GM19395 (cell line): ENCODE results near the gene C12orf60.

Experiments
- ATAC-seq: cut with Tn5 transposase; IDR thresholded peaks from one replicate; pipeline ENCODE4 v1.9.1; 2021; ENCODE audit warnings: mild to moderate bottlenecking, moderate library complexity; ENCODE audit not compliant: unreplicated experiment

The C12orf60 gene

GRCh38 chr12:14776236-14776961 lies 27.1 kb upstream of the C12orf60 start:
- no peak for ATAC-seq

DNA sequence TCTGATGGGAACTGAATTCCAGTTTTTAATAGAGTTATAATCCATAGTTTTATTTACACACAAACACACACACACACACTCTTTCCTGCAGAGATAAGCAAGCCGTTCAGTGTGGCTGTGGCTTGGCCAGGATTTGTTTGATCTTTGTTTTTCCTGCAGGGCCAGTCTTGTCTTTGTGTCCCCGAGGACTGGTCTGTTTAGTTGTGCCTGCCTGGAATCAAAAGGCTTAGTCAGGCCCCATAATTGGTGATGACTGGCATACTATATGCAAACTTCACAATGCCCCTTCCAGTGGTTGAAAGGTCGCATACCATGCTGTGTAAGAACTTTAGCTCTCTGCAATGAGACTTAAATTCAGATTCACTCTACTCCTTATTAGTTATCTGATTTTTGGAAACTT lies 26.2 kb upstream of the C12orf60 start:
- no peak for ATAC-seq

DNA sequence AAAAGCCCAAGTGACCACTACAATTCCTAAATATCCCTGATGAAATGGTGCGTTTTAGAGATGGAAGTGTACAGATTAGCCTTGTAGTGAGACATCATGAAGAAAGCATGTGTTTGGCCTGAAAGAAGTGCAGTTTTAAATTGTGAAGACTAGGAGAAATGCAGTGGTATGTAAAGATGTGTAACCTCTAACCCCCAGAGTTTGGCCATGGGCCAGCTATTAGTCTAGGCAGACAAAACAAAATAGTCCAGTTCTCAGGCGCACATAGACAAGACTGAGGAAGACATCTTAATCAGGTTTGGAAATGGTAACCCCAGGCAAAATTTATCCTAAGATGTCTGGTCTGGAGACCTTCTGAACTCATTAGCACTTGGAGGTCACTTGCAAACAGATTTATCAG lies 23.6 kb upstream of the C12orf60 start:
- ATAC-seq: no peak

DNA sequence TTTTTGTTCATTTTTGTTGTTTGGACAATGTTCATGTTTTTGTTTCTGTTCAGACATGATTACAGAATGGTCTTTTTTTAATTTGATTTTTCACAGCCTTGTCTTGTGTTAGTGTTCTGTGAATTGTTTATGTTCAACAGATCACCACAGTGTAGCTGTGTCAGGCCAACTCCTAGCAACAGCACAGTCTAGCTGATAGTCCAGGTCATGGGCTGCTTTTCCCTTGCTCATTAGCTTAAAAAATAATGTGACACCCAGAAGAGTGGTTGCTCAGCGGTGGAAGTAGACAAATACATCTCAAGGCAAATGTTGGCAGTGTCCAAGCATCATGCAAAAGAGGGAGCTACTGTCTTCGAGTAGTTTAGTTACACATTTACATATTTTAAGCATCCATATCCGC lies 22.6 kb upstream of the C12orf60 start:
- ATAC-seq: no peak

DNA sequence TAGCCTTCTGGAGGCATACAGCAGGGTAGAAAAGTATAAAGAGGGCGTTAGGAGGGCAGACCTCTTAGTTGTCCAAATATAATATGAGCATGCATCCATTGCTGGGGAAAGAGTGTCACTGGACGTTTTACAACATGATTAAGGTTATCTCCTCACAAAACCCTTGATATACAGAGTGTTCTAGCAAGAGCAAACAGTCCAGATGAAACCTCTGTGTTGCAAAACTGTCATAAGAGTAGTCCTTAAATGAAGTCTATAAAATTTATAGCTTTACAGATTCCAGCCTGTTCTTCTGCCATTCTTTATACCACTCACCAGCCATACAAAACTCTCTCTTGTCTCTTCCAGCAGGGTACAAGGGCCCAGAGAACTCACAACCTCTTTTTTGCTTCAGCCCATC lies 21.9 kb upstream of the C12orf60 start:
- no peak for ATAC-seq

- peak; percentile 70 for ATAC-seq
Observed at GRCh38 chr12:14782756-14783155, 20.7 kb upstream of the C12orf60 start.

- no peak for ATAC-seq
Observed at GRCh38 chr12:14784471-14784870, 19.0 kb upstream of the C12orf60 start.

- no peak for ATAC-seq
Observed at GRCh38 chr12:14785568-14785967, 17.9 kb upstream of the C12orf60 start.

DNA sequence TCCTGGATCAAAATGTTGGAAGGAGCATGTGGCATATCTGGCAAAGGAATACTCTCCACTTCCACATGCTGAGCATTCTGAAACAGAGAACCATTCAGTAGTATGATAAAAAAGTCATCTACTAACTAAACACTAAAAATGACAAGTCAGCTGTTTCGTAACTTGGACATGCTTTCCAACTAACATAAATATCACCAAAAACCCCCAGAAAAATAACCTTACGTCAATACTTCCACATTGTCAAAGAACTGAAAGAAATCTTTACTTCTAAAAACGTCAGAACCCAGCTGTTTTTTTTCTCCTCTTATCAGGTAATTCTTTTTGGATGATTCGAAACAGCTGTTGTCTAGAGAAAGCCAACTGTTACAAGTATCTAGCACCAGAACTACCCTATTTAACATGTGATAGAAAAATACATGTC lies 8.4 kb upstream of the C12orf60 start:
- no peak for ATAC-seq

- no peak for ATAC-seq
Observed at GRCh38 chr12:14802247-14802646, 1.2 kb upstream of the C12orf60 start.

DNA sequence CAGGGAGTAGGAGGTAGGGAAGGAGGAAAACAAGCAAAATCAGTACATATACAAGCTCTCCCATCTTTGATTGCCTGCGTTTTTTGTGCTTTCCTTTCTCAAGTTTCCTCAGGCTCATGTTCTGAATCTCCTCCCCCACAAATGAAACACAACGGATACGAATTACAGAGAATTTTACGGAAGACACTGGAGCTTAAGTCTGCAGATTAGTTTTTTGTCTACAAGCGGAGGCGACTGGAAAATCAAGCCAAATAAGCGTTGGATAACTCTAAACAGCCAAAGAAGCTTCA lies 804 bp upstream of the C12orf60 start:
- ATAC-seq: no peak

GRCh38 chr12:14803830-14804160 lies 325 bp downstream of the C12orf60 start:
- peak; percentile 32 for ATAC-seq

GRCh38 chr12:14810167-14810952 lies 6.9 kb downstream of the C12orf60 start:
- no peak for ATAC-seq

DNA sequence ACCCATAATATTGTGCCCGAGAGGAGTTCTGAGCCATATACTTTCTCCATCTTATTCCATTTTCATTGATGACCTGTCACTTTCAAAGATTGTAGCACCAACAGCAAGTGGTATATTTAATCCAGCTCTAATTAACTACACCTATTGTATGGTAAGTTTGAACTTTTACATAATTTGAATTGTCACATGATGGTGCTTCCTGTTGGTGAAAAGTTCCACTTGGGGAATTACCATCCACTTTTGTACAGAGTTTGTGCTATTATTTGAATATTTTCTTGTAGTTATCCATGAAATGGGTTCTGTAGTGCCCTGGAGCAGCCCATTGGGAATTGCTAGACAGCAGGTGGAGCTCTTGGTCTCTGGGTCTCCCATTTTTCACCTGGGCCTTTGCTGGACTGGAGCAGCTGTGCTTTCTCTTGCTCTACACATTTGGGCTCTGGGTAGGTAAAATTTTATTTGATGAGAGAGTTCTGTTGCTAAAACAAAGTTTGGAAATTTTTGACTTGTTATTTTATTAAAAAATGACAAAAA lies 7.5 kb downstream of the C12orf60 start:
- no peak for ATAC-seq

DNA sequence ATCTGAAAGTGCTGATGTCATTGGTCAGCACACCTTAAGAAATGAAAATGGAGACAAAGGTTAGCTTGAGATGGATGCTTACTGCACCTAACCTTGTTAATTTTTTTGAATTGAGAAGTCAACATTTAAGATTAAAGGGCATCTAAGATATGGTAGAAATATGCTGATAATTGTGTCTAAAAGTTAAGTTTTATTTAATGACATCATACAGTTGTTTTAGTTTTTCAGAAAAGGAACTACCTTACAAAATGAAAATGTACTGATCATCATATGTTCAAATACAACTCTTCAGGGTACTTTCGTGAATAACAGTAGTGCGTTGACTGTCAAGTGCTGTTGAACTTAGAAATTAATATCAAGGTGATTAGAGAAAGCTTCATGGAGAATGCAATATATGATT lies 8.0 kb downstream of the C12orf60 start:
- ATAC-seq: no peak

DNA sequence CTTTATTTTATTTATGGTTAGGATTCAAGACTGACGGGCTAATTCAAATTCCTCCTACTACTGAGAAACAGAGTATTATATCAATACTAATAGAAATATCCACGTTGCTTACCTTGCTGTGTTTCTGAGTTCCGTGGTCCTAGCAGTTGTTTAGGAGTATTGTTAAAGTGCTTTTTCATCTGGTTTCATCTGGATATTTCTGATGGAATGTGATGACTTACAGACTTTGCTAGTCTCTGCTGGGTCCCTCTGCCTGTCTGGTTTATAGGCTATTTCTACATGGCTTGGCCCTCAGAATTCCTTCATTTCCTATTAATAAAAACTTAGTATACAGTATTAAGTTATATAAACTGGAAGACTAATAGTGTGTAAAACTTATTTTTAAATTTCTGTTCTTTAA lies 10.5 kb downstream of the C12orf60 start, which contains the start of gene SMCO3:
Gene SMCO3, minus strand, starts transcription at position 169 of the 400 bp plus-strand sequence. CDS start 7,502 bp downstream, outside the sequence.
- ATAC-seq: no peak

DNA sequence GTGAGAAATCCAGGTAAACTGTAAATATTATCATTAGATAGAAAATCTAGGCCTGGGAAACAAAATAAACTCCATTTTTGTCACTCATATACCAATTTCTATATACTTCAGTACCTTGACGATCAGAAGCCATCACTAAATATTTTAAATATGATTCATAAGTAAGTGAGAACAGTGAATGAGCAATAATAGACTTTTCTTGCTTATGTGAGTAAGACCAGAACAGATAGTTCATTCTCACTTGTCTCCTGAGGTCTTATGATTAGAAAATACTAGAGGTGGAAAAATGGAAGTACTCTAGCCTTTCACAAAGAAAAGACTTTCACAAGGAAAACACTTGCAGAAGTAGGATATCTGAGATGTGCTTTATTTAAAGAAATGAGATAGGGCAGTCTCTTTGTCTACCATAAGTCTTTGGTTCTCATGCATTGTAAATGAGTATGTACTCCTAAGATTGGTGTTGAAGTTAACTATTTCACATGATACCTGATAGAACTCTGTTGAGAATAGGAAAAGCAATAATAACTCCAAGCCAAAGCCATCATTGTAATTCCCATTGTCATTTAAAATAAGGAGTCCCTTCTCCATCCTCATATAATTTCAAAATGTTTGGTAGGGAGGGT lies 20.7 kb downstream of the C12orf60 start:
- no peak for ATAC-seq

- no peak for ATAC-seq
Observed at GRCh38 chr12:14825256-14825655, 21.8 kb downstream of the C12orf60 start.

- ATAC-seq: no peak
Observed at GRCh38 chr12:14826491-14826890, 23.0 kb downstream of the C12orf60 start.

GRCh38 chr12:14827043-14827442 lies 23.6 kb downstream of the C12orf60 start:
- ATAC-seq: no peak

DNA sequence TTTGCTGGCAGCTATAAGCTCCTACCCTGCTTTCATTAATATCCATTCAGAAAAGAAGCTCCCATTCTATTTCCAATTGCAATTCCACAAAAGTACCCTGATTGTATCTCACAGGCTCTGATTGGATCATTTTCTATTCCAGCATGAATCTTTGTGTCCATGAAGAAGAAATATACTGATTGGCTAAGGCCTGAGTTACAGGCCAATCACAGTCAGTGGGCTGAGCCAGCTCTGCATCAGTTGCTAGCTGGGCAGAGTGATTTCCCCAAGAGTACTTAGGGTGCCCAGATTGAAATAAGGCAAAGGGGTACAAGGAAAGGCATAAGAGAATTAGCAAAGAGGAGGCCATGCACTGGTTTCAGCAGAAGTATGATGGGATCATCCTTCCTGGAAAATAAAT lies 25.4 kb downstream of the C12orf60 start:
- peak; percentile 58 for ATAC-seq

DNA sequence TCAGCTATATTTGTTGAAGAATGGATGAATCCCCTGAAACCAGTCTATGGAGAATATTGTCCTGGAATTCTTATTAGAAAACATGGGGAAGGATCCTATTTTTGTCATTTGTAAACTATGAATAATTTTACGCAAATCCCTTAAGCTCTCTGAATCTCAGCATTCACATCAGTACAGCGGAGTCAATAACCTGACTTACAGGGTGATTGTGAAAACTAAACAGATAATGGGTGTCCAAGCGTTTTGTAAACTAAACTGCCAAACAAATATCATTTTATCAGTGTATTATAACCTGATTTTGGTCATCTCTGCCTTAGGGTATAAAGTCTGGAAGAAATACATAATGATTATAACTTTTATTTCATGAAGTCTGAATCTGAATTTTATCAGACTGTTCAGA lies 29.9 kb downstream of the C12orf60 start:
- no peak for ATAC-seq
